ENCODE measurements around the gene G0S2.

Gene G0S2

DNA sequence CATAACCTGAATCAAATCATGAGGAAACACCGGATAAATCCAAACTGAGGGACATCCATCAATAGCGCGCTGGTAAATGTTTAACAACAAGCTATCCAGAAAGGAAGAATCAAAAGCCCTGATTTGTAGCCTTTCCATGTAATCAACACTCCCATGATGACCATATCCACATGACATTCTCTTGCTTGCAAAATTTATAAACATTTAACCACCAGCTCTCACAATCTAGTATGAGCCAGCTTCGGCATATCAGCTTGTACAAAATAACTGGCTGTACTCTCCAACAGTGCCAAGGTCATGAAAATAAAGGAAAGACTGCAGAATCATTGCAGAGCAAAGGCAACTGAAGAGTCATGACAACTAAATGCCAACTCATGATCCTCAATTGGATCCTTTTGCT lies 45.1 kb downstream of the G0S2 start:
- no peak for DNase-seq (ENCODE audit: low read depth)

DNA sequence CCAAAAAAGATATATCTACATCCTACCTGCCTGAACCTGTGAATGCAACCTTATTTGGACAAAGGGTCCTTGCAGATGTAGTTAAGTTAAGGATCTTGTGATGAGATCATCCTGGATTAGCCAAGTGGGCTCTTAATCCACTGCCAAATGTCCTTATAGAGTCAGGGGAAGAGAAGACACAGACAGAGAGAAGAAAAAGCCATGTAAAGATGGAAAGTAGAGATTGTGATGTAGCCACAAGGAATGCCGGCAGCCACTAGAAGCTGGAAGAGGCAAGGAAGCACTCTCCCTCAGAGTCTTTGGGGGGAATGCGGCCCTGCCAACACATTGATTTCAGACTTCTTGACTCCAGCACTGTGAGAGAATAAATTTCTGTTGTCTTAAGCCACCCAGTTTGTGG lies 45.6 kb downstream of the G0S2 start:
- DNase-seq (ENCODE audit: low read depth), result no peak

DNA sequence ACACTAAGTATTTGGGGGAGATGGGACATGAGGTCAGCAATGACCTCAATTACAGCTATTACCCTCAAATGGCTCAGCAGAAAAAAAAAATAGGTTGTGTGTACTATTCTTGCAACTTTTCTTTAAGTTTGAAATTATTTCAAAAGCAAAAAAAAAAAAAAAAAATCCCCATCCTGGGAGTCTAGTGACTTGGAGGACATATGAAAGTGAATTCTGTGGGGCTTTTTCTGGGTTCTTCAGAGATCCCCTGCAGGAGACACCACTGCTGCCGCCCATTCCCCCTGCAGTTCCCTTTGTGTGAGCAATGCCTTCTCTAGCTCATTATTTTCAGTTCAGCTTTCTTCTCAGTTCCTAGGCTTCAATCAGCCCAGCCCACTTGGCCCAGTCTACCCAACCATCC lies 46.1 kb downstream of the G0S2 start:
- DNase-seq (ENCODE audit: low read depth), result no peak

DNA sequence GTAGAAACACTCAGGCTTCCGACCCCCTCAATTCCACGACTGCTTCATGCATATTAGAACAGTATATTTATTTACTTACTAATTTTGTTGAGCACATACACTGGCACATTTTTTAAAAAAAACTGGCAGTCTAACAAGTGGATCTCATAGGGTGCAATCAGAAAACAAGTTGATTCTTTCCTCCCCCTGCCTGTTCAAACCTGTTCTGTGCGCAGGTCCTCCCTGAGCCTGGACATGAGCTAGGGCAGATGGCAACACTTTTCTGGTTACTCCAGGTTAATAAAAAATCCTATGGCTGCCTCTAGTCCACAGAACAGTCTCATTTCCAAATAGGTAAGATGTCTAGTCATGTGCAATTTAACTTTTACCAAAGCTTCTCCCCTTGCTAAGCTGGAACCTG lies 48.1 kb downstream of the G0S2 start:
- no peak for DNase-seq (ENCODE audit: low read depth)

DNA sequence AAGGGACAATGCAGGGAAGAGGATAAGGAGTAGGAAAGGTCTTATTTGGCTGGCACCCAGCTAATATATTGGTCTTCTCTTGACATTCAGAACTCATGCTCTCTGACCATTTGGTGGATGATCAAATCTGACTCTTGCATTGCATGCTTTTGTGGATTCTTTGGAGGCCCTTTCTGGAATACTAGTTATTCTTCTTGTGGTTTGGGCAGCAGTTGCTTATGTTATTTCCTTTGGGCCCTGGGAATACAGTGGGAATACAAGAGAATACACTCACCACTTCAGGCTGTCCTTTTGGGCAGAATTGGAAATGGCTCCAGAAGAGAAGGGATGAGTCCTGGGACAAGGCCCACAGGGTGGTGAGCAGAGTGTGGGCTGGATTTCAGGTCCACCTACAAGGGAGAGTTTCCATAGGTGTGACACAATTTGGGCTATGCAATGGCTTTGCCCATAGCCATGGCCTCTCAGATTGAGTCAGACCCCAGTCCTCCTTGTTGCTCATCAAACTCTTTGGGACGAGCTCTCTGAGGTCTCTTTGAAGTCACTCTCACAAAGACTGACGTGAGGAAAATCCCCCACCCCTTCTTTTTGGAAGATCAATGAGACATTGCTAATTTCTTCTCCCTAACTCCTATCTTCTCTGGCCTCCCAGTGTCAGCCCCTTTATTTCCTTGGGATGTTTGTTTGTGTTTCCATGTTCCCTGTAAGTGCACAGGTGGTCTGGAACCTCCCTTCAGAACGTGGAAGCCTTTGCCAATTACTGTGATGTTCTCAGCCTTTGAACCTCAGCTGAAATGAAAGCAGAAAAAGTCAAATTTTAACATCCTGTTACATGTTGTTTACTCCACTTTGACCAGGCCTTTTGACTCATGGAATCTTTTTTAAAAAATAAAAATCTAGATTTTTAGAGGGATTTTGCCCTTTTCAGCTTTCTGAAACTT lies 48.8 kb downstream of the G0S2 start:
- DNase-seq (ENCODE audit: low read depth), result no peak
